Measurements from ENCODE around the gene B3GNT7.

DNA sequence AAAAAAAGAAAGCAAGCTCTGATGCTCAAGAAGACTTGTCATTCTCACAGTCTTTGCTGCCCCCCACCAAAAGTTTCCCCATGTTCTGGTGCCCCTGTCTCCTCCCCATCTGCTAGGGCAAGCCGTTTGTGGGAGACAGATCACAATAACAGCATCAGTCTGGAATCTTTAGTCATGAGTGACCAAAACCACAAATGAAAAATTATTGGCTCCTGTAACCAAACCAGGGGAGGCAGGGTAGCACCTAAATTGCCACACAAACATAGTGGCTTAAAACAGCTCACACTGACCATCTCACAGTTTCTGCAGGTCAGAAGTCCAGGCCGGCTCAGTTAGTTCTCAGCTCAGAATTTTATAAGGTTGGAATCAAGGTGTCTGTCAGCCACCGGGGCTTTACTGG is 9.1 kb upstream of the B3GNT7 start:
- TF ChIP-seq, protein P1, sequence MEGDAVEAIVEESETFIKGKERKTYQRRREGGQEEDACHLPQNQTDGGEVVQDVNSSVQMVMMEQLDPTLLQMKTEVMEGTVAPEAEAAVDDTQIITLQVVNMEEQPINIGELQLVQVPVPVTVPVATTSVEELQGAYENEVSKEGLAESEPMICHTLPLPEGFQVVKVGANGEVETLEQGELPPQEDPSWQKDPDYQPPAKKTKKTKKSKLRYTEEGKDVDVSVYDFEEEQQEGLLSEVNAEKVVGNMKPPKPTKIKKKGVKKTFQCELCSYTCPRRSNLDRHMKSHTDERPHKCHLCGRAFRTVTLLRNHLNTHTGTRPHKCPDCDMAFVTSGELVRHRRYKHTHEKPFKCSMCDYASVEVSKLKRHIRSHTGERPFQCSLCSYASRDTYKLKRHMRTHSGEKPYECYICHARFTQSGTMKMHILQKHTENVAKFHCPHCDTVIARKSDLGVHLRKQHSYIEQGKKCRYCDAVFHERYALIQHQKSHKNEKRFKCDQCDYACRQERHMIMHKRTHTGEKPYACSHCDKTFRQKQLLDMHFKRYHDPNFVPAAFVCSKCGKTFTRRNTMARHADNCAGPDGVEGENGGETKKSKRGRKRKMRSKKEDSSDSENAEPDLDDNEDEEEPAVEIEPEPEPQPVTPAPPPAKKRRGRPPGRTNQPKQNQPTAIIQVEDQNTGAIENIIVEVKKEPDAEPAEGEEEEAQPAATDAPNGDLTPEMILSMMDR (IDR thresholded peaks at IDR 0.05; ENCODE audit: poor library complexity, severe bottlenecking), result no peak
- TF ChIP-seq POLR2AphosphoS5 (IDR thresholded peaks at IDR 0.05), result no peak
- TF ChIP-seq EZH2 (IDR thresholded peaks at IDR 0.05; ENCODE audit: borderline replicate concordance, insufficient read depth, low read length, poor library complexity, severe bottlenecking), result no peak
- TF ChIP-seq, protein P2, sequence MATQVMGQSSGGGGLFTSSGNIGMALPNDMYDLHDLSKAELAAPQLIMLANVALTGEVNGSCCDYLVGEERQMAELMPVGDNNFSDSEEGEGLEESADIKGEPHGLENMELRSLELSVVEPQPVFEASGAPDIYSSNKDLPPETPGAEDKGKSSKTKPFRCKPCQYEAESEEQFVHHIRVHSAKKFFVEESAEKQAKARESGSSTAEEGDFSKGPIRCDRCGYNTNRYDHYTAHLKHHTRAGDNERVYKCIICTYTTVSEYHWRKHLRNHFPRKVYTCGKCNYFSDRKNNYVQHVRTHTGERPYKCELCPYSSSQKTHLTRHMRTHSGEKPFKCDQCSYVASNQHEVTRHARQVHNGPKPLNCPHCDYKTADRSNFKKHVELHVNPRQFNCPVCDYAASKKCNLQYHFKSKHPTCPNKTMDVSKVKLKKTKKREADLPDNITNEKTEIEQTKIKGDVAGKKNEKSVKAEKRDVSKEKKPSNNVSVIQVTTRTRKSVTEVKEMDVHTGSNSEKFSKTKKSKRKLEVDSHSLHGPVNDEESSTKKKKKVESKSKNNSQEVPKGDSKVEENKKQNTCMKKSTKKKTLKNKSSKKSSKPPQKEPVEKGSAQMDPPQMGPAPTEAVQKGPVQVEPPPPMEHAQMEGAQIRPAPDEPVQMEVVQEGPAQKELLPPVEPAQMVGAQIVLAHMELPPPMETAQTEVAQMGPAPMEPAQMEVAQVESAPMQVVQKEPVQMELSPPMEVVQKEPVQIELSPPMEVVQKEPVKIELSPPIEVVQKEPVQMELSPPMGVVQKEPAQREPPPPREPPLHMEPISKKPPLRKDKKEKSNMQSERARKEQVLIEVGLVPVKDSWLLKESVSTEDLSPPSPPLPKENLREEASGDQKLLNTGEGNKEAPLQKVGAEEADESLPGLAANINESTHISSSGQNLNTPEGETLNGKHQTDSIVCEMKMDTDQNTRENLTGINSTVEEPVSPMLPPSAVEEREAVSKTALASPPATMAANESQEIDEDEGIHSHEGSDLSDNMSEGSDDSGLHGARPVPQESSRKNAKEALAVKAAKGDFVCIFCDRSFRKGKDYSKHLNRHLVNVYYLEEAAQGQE (IDR thresholded peaks at IDR 0.05; ENCODE audit: borderline replicate concordance), result no peak
- TF ChIP-seq TAF1 (IDR thresholded peaks at IDR 0.05; ENCODE audit: low read depth), result no peak
- TF ChIP-seq EP300 (conservative IDR thresholded peaks at IDR 0.05; ENCODE audit: poor library complexity, severe bottlenecking), result no peak
- no peak for TF ChIP-seq RAD21 (conservative IDR thresholded peaks at IDR 0.05)
